Measurements from ENCODE around the gene TTC21A.
A peak's percentile ranks its signal among the peaks of the same experiment; 100 is the strongest.
"Not testable (repeated sequence)": the region's sequence is repeated elsewhere in the genome, so short reads cannot be mapped to it uniquely, and the experiment has no call there.

TTC21A gene, protein sequence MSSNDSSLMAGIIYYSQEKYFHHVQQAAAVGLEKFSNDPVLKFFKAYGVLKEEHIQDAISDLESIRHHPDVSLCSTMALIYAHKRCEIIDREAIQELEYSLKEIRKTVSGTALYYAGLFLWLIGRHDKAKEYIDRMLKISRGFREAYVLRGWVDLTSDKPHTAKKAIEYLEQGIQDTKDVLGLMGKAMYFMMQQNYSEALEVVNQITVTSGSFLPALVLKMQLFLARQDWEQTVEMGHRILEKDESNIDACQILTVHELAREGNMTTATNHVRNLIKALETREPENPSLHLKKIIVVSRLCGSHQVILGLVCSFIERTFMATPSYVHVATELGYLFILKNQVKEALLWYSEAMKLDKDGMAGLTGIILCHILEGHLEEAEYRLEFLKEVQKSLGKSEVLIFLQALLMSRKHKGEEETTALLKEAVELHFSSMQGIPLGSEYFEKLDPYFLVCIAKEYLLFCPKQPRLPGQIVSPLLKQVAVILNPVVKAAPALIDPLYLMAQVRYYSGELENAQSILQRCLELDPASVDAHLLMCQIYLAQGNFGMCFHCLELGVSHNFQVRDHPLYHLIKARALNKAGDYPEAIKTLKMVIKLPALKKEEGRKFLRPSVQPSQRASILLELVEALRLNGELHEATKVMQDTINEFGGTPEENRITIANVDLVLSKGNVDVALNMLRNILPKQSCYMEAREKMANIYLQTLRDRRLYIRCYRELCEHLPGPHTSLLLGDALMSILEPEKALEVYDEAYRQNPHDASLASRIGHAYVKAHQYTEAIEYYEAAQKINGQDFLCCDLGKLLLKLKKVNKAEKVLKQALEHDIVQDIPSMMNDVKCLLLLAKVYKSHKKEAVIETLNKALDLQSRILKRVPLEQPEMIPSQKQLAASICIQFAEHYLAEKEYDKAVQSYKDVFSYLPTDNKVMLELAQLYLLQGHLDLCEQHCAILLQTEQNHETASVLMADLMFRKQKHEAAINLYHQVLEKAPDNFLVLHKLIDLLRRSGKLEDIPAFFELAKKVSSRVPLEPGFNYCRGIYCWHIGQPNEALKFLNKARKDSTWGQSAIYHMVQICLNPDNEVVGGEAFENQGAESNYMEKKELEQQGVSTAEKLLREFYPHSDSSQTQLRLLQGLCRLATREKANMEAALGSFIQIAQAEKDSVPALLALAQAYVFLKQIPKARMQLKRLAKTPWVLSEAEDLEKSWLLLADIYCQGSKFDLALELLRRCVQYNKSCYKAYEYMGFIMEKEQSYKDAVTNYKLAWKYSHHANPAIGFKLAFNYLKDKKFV (N-terminal part only)

DNA sequence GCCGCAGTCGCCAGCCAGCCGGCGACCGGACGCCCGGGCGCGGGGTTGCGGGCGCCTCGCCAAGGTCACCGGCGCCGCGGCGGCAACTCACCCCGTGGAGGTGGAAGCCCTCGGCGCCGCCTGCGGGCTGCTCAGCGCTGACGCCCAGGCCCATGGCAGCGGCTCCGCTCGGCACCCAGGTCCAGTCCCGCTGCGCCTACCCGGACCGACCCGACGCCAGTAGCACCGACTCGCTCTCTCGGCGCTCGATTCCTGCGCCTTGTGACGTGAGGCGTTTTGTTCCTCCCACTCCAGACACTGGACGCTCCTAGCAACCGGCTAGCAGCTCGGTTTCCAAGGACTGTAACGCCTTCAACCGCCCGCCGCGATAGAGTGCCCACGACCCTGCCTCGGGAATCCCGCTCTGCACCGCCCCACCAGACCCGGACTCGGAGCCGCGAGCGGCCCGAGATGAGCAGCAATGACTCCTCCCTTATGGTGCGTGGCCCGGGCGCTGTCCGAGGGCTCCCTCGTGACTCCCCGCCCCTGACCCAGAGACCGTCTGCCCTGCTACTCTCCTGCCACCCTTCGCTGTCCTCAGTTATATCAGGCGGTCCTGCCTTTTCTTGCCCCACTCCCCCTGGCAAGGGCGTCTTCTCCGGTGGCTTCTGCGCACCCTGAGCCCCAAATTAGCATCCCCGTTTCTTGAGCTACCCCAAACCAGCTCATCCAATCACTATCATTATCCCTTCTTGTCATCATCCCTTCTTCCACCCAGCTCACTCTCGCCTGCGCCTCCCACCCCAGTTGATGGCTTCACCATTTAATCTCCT is at the start of gene TTC21A, which contains the start of gene GORASP1:
TTC21A (plus strand) TSS at position 293 of the 812 bp plus-strand sequence; CDS start at position 451, 158 bp downstream.
GORASP1 (minus strand) TSS at position 240 of the 812 bp plus-strand sequence; CDS start at position 154, 86 bp downstream.
- H3K4me1 ChIP-seq (ENCODE audit: control insufficient read depth in 1 of 2, insufficient read depth in 2 of 2, low read length in 2 of 2): peaks cover 37 to 43% of the 10 kb centered on the region in 2 donors

DNA sequence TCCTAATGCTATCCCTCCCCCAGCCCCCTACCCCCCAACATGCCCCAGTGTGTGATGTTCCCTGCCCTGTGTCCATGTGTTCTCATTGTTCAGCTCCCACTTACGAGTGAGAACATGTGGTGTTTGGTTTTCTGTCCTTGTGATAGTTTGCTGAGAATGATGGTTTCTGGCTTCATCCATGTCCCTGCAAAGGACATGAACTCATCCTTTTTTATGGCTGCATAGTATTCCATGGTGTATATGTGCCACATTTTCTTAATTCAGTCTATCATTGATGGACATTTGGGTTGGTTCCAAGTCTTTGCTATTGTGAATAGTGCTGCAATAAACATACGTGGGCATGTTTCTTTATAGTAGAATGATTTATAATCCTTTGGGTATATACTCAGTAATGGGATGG is 46.3 kb upstream of the TTC21A start:
- H3K27ac ChIP-seq (ENCODE audit: low read depth, low read length): not testable (repeated sequence)

More for the DNA sequence above, at the start of gene TTC21A, which contains the start of gene GORASP1:
- peaks cover 2 to 8% of the 10 kb centered on the region in 2 donors for H3K36me3 ChIP-seq (ENCODE audit: control insufficient read depth in 1 of 2, insufficient read depth in 2 of 2, low read length in 2 of 2)
- peak within 1 kb of the TSS; percentile 89 for H3K27ac ChIP-seq (ENCODE audit: low read depth, low read length)
- H3K9ac ChIP-seq (ENCODE audit: low read depth in 1 of 2, low read length in 2 of 2): peak within 1 kb of the TSS; percentile 81 to 90
- H3K27me3 ChIP-seq (ENCODE audit: control insufficient read depth in 1 of 2, insufficient read depth in 2 of 2, low read length in 2 of 2): no peaks in the 10 kb centered on the region
- H3K9me3 ChIP-seq (ENCODE audit: control insufficient read depth in 1 of 2, low read length in 2 of 2): no peaks in the 10 kb centered on the region
- peak within 1 kb of the TSS; percentile 93 to 95 for H3K4me3 ChIP-seq (ENCODE audit: low read depth in 1 of 2, low read length in 2 of 2)

DNA sequence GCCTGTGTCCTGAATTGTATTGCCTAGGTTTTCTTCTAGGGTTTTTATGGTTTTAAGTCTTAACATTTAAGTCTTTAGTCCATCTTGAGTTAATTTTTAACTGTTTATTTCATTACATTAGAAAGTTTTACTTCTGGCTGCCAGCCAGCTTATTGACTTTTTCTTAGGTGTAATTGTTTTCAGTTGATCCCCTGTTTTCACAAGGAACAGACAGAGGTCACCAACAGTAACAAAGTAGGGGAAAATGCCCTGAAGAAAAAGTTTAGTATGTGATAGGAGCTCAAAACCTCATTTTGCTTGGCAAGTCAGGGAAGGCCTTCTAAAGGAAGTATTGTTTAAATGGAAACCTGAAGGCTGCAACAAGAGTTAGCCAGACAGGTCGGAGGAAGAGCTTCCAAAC is 45.3 kb upstream of the TTC21A start:
- Histone ChIP-seq H3K9me3 (ENCODE audit: control insufficient read depth in 1 of 2, low read length in 2 of 2) (no peaks in the 10 kb centered on the region), H3K9ac (ENCODE audit: low read depth in 1 of 2, low read length in 2 of 2) (no peak overlapping the region), H3K4me3 (ENCODE audit: low read depth in 1 of 2, low read length in 2 of 2) (no peak overlapping the region), H3K4me1 (ENCODE audit: control insufficient read depth in 1 of 2, insufficient read depth in 2 of 2, low read length in 2 of 2) (peaks cover 0 to 5% of the 10 kb centered on the region in 2 donors), H3K27me3 (ENCODE audit: control insufficient read depth in 1 of 2, insufficient read depth in 2 of 2, low read length in 2 of 2) (no peaks in the 10 kb centered on the region), H3K36me3 (ENCODE audit: control insufficient read depth in 1 of 2, insufficient read depth in 2 of 2, low read length in 2 of 2) (peaks cover 5 to 13% of the 10 kb centered on the region in 2 donors), H3K27ac (ENCODE audit: low read depth, low read length) (no peak overlapping the region)

More for the DNA sequence above, 46.3 kb upstream of the TTC21A start:
- not testable (repeated sequence) for H3K36me3 ChIP-seq (ENCODE audit: control insufficient read depth in 1 of 2, insufficient read depth in 2 of 2, low read length in 2 of 2); H3K4me3 ChIP-seq (ENCODE audit: low read depth in 1 of 2, low read length in 2 of 2); H3K9ac ChIP-seq (ENCODE audit: low read depth in 1 of 2, low read length in 2 of 2); H3K9me3 ChIP-seq (ENCODE audit: control insufficient read depth in 1 of 2, low read length in 2 of 2); H3K27me3 ChIP-seq (ENCODE audit: control insufficient read depth in 1 of 2, insufficient read depth in 2 of 2, low read length in 2 of 2); H3K4me1 ChIP-seq (ENCODE audit: control insufficient read depth in 1 of 2, insufficient read depth in 2 of 2, low read length in 2 of 2)

DNA sequence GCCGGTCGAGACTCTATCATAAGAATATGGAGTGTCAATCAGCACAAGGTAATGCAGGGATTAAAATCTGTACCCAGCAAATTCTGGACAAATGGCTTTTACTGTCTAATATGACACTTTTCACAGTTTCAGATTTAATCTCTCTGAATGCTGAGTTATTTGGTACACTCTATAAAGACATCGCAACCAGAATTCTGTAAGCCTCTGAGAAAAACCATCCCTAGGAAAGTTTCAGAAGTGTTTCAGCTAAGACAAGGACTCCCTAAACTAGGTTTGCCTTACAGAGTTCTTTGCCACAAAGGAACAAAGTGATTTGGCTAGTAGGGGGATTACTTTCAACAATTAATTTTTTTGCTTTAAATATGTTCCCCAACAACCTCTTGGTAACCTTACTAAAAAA is 44.3 kb upstream of the TTC21A start:
- H3K4me3 ChIP-seq (ENCODE audit: low read depth in 1 of 2, low read length in 2 of 2): no peak overlapping the region
- H3K9ac ChIP-seq (ENCODE audit: low read depth in 1 of 2, low read length in 2 of 2): no peak overlapping the region
- H3K9me3 ChIP-seq (ENCODE audit: control insufficient read depth in 1 of 2, low read length in 2 of 2): no peaks in the 10 kb centered on the region
- peaks cover 11 to 20% of the 10 kb centered on the region in 2 donors for H3K36me3 ChIP-seq (ENCODE audit: control insufficient read depth in 1 of 2, insufficient read depth in 2 of 2, low read length in 2 of 2)
- peaks cover 0 to 5% of the 10 kb centered on the region in 2 donors for H3K4me1 ChIP-seq (ENCODE audit: control insufficient read depth in 1 of 2, insufficient read depth in 2 of 2, low read length in 2 of 2)
- H3K27me3 ChIP-seq (ENCODE audit: control insufficient read depth in 1 of 2, insufficient read depth in 2 of 2, low read length in 2 of 2): no peaks in the 10 kb centered on the region
- H3K27ac ChIP-seq (ENCODE audit: low read depth, low read length): no peak overlapping the region

DNA sequence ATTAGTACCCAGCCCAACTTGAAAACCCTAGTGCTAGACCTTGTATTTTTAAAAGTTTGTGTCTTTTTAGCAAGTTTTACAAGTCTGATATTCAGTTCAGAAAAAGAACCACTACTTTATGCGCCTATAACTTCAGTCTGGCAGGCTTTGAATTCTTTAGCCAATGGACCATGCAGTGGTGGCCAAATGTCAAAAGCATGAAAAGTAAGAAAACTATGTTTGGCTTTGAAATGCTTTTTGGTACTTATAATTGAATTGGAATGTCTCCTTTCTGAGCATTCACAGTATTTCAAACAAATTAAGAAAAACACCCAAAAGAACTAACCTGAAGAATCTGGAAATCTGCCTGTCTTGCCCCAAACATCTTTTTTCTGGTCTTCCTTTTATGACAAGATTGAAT is 42.8 kb upstream of the TTC21A start:
- Histone ChIP-seq H3K4me1 (ENCODE audit: control insufficient read depth in 1 of 2, insufficient read depth in 2 of 2, low read length in 2 of 2) (peaks cover 0 to 5% of the 10 kb centered on the region in 2 donors), H3K27me3 (ENCODE audit: control insufficient read depth in 1 of 2, insufficient read depth in 2 of 2, low read length in 2 of 2) (no peaks in the 10 kb centered on the region), H3K9me3 (ENCODE audit: control insufficient read depth in 1 of 2, low read length in 2 of 2) (no peaks in the 10 kb centered on the region), H3K4me3 (ENCODE audit: low read depth in 1 of 2, low read length in 2 of 2) (no peak overlapping the region), H3K9ac (ENCODE audit: low read depth in 1 of 2, low read length in 2 of 2) (no peak overlapping the region), H3K27ac (ENCODE audit: low read depth, low read length) (no peak overlapping the region), H3K36me3 (ENCODE audit: control insufficient read depth in 1 of 2, insufficient read depth in 2 of 2, low read length in 2 of 2) (peaks cover 11 to 35% of the 10 kb centered on the region in 2 donors)

DNA sequence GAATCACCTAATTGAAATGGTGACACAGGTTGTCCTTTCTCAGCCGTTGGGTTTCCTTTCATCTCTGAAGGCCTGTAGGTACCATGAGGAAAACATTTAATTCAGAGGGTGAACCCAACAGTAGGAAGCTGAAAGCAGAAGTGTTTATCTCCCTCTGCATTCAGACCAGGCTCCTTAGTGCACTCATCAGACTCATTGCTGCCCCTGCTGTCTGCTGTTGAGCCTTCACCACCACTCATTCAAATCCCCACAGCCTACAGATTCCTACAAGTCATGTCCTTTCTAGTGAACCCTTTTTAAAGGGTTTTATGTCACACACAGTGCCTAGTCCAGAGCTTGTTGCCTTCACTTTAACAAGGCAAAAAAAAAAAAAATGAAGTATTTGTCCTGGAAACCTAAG is 42.3 kb upstream of the TTC21A start:
- Histone ChIP-seq H3K4me1 (ENCODE audit: control insufficient read depth in 1 of 2, insufficient read depth in 2 of 2, low read length in 2 of 2) (peaks cover 0 to 5% of the 10 kb centered on the region in 2 donors), H3K27me3 (ENCODE audit: control insufficient read depth in 1 of 2, insufficient read depth in 2 of 2, low read length in 2 of 2) (no peaks in the 10 kb centered on the region), H3K4me3 (ENCODE audit: low read depth in 1 of 2, low read length in 2 of 2) (no peak overlapping the region), H3K9me3 (ENCODE audit: control insufficient read depth in 1 of 2, low read length in 2 of 2) (no peaks in the 10 kb centered on the region), H3K27ac (ENCODE audit: low read depth, low read length) (no peak overlapping the region), H3K36me3 (ENCODE audit: control insufficient read depth in 1 of 2, insufficient read depth in 2 of 2, low read length in 2 of 2) (peaks cover 15 to 40% of the 10 kb centered on the region in 2 donors), H3K9ac (ENCODE audit: low read depth in 1 of 2, low read length in 2 of 2) (no peak overlapping the region)

DNA sequence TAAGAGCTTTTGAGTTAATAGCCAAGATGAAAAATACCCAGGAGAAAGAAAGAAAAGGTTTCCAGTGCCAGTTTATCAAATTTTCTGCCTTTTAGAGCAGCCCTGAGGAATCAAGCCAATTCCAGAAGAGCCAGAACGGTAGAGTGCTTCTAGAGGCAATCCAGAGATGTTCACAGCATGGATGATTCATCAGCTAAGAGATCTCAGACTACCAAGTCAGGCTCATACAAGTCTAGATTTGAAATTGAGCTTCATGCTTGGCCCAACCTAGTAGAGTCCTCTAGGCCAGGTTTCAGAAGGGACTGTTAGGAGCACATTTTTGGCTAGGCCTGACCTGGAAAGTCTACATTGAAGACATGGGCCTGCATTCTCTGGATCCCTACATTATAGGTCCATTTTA is 40.2 kb upstream of the TTC21A start:
- peaks cover 0 to 5% of the 10 kb centered on the region in 2 donors for H3K4me1 ChIP-seq (ENCODE audit: control insufficient read depth in 1 of 2, insufficient read depth in 2 of 2, low read length in 2 of 2)
- H3K27ac ChIP-seq (ENCODE audit: low read depth, low read length): no peak overlapping the region
- H3K4me3 ChIP-seq (ENCODE audit: low read depth in 1 of 2, low read length in 2 of 2): no peak overlapping the region
- no peak overlapping the region for H3K9ac ChIP-seq (ENCODE audit: low read depth in 1 of 2, low read length in 2 of 2)
- H3K36me3 ChIP-seq (ENCODE audit: control insufficient read depth in 1 of 2, insufficient read depth in 2 of 2, low read length in 2 of 2): peaks cover 21 to 49% of the 10 kb centered on the region in 2 donors
- H3K9me3 ChIP-seq (ENCODE audit: control insufficient read depth in 1 of 2, low read length in 2 of 2): no peaks in the 10 kb centered on the region
- H3K27me3 ChIP-seq (ENCODE audit: control insufficient read depth in 1 of 2, insufficient read depth in 2 of 2, low read length in 2 of 2): no peaks in the 10 kb centered on the region

DNA sequence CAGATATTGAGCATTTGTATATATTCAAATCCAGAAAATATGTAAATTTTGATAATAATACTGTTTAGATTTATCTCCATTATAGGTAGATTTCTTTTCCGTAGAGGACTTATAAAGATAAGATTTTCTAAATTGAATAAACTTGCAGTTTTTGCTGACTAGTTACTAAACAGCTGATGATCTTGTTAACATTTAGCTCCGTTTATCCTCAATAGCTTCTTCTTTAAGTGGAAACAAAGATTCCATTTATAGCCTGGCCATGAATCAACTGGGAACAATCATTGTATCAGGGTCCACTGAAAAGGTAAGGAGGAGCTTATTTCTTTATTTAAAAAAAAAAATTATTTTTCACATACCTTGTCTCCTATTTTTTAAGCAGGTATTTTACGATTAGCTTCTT is 38.9 kb upstream of the TTC21A start:
- Histone ChIP-seq H3K9me3 (ENCODE audit: control insufficient read depth in 1 of 2, low read length in 2 of 2) (no peaks in the 10 kb centered on the region), H3K27me3 (ENCODE audit: control insufficient read depth in 1 of 2, insufficient read depth in 2 of 2, low read length in 2 of 2) (no peaks in the 10 kb centered on the region), H3K4me1 (ENCODE audit: control insufficient read depth in 1 of 2, insufficient read depth in 2 of 2, low read length in 2 of 2) (no peaks in the 10 kb centered on the region), H3K27ac (ENCODE audit: low read depth, low read length) (no peak overlapping the region), H3K9ac (ENCODE audit: low read depth in 1 of 2, low read length in 2 of 2) (no peak overlapping the region), H3K36me3 (ENCODE audit: control insufficient read depth in 1 of 2, insufficient read depth in 2 of 2, low read length in 2 of 2) (peaks cover 26 to 56% of the 10 kb centered on the region in 2 donors), H3K4me3 (ENCODE audit: low read depth in 1 of 2, low read length in 2 of 2) (no peak overlapping the region)

DNA sequence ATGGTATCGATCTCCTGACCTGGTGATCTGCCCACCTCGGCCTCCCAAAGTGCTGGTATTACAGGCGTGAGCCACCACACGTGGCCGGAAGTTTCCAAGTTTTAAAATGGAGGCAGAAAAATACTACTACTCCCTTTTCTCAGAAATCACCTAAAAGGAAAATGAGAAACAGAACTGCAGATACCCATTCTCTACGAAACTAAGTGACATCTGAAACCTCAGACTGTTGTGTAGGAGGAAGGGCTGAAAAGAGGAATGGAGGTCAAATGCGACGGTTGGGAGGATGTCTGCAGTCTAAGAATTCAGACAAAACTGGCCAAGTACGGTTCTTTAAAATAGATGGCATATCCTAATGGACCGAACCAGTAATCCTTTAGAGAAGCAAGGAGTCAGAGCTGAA is 31.6 kb upstream of the TTC21A start:
- H3K36me3 ChIP-seq (ENCODE audit: control insufficient read depth in 1 of 2, insufficient read depth in 2 of 2, low read length in 2 of 2): peaks cover 52 to 64% of the 10 kb centered on the region in 2 donors
- no peak overlapping the region for H3K9ac ChIP-seq (ENCODE audit: low read depth in 1 of 2, low read length in 2 of 2)
- H3K4me1 ChIP-seq (ENCODE audit: control insufficient read depth in 1 of 2, insufficient read depth in 2 of 2, low read length in 2 of 2): no peaks in the 10 kb centered on the region
- H3K4me3 ChIP-seq (ENCODE audit: low read depth in 1 of 2, low read length in 2 of 2): no peak overlapping the region
- no peaks in the 10 kb centered on the region for H3K9me3 ChIP-seq (ENCODE audit: control insufficient read depth in 1 of 2, low read length in 2 of 2)
- no peak overlapping the region for H3K27ac ChIP-seq (ENCODE audit: low read depth, low read length)
- no peaks in the 10 kb centered on the region for H3K27me3 ChIP-seq (ENCODE audit: control insufficient read depth in 1 of 2, insufficient read depth in 2 of 2, low read length in 2 of 2)

Data from duodenal mucosa (tissue), 2 donors.